Activated CD8-positive, alpha-beta T cell treated with anti-CD3 and anti-CD28 coated beads for 36 hours (primary cell): ENCODE measurements around the gene BCL7A. TPM values are rescaled to one million over a fixed set of nuclear protein-coding genes. Genes with fewer than 3 reads are reported as not detected.
A peak's percentile ranks its signal among the peaks of the same experiment; 100 is the strongest.

Experiments
- ATAC-seq: fragments of 200-7000 bp; cut with Tn5 transposase; one replicate; pipeline ENCODE4 v1.10.0; 2021; ENCODE audit warnings: mild to moderate bottlenecking, moderate library complexity
- CTCF ChIA-PET: fragments of 350-600 bp; sonication (Branson Sonifier 250); formaldehyde crosslinking; loops from one replicate; lab custom pipeline; 2021; ENCODE audit warnings: antibody characterized with exemption; lab: Charles Lee
- POLR2A ChIA-PET: fragments of 350-600 bp; sonication (Branson Sonifier 250); formaldehyde crosslinking; loops from one replicate; lab custom pipeline; 2021; ENCODE audit warnings: antibody characterized with exemption; lab: Charles Lee
- DNase-seq: peaks from one replicate; pipeline ENCODE4 v3.0.0-alpha.2; 2020
- H3K27ac Mint-ChIP-seq: one replicate; pipeline ENCODE4 v1.8.0; 2021; ENCODE audit warnings: mild to moderate bottlenecking, mixed read lengths
- H3K27me3 Mint-ChIP-seq: one replicate; pipeline ENCODE4 v1.8.0; 2021; ENCODE audit warnings: mixed read lengths
- H3K36me3 Mint-ChIP-seq: one replicate; pipeline ENCODE4 v1.8.0; 2021; ENCODE audit warnings: low read depth, mixed read lengths
- H3K4me1 Mint-ChIP-seq: one replicate; pipeline ENCODE4 v1.8.0; 2021; ENCODE audit warnings: low read depth, mixed read lengths
- H3K4me3 Mint-ChIP-seq: one replicate; pipeline ENCODE4 v1.8.0; 2021; ENCODE audit warnings: mild to moderate bottlenecking, moderate library complexity, mixed read lengths
- H3K9me3 Mint-ChIP-seq: one replicate; pipeline ENCODE4 v1.8.0; 2021; ENCODE audit warnings: mixed read lengths
- intact Hi-C: fragments of 100-400 bp; cut with micrococcal nuclease; formaldehyde crosslinking; loops from one replicate; pipeline ENCODE4 v1.10.0; 2022
- total RNA-seq, 2 experiments: library from RNA; stranded (reverse); gene quantifications; one replicate each; pipeline ENCODE4 v1.2.3, GENCODE V29; 2021
- TF ChIP-seq, protein P1 (sequence below): fragments of 200-600 bp; IDR thresholded peaks from one replicate; pipeline ENCODE4 v1.8.0; 2022; ENCODE audit warnings: antibody characterized with exemption, mild to moderate bottlenecking

BCL7A gene
- total RNA-seq, 2 experiments from 2014 or later: 6.7 to 7.3 TPM

DNA sequence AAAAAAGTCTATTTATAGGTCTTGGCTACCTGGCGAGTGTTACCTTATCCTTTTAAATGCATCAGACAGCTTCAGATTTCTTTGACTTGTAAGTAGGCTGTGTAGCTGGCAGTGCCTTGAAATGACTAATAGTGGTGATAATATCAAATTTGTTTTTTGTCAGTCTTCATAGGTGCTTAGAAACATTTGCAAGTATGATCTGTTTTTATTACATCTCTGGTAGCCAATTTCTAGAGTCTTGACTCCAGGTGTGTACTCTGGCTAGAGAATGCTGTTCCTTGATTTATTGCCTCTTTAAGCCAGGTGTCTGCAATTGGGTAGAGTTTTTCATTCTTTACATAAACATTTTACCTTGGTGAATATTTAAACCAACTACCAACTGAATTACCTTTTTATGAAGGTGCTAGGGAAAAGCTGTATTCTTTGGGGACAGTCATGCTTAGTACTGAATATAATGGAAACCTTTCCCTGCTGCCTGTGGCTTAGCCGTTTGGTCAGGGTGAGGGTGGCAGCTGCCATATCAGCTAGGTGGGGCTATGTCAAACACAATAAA, 89.5 kb downstream of the BCL7A start:
- peak; percentile 10 for ATAC-seq
- POLR2A ChIA-PET: interaction anchor here (1.0 to 1.2 kb wide), 2 partner anchors 23 to 46 kb away, joined by 3 to 5 read pairs; no protein-coding TSS in a partner anchor
- CTCF ChIA-PET: interaction anchor here (0.6 to 2.4 kb wide), 5 partner anchors 12 to 132 kb away, joined by 3 to 12 read pairs (median 3); no protein-coding TSS in a partner anchor

More for the DNA sequence above, 89.5 kb downstream of the BCL7A start:
- Mint-ChIP-seq H3K27me3 (no peaks in the 10 kb centered on the region), H3K4me1 (peaks cover 53% of the 10 kb centered on the region), H3K4me3 (no peak overlapping the region), H3K36me3 (peaks cover 12% of the 10 kb centered on the region), H3K27ac (peak overlapping the region; percentile 15), H3K9me3 (no peaks in the 10 kb centered on the region)
- DNase-seq: no peak
- TF ChIP-seq, protein P1, sequence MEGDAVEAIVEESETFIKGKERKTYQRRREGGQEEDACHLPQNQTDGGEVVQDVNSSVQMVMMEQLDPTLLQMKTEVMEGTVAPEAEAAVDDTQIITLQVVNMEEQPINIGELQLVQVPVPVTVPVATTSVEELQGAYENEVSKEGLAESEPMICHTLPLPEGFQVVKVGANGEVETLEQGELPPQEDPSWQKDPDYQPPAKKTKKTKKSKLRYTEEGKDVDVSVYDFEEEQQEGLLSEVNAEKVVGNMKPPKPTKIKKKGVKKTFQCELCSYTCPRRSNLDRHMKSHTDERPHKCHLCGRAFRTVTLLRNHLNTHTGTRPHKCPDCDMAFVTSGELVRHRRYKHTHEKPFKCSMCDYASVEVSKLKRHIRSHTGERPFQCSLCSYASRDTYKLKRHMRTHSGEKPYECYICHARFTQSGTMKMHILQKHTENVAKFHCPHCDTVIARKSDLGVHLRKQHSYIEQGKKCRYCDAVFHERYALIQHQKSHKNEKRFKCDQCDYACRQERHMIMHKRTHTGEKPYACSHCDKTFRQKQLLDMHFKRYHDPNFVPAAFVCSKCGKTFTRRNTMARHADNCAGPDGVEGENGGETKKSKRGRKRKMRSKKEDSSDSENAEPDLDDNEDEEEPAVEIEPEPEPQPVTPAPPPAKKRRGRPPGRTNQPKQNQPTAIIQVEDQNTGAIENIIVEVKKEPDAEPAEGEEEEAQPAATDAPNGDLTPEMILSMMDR: no peak
- intact Hi-C loops: no loop called here

Other genes with a start within 250 kb of the BCL7A start
- 100 to 1,000 TPM; 108 to 116 TPM for gene RHOF, start 228.2 kb upstream of the BCL7A start, total RNA-seq
- gene SETD1B, start 217.9 kb upstream of the BCL7A start, total RNA-seq: 10 to 100 TPM; 13.3 TPM
- gene HPD, start 163.0 kb upstream of the BCL7A start, total RNA-seq: not detected
- 10 to 100 TPM; 48.6 to 50.7 TPM for gene PSMD9, start 133.1 kb upstream of the BCL7A start, total RNA-seq
- 1 to 10 TPM; 2.0 to 2.9 TPM for gene CFAP251, start 103.3 kb upstream of the BCL7A start, total RNA-seq
- 10 to 100 TPM; 26.0 to 28.7 TPM for gene MLXIP, start 56.9 kb downstream of the BCL7A start, total RNA-seq
- gene IL31, start 152.3 kb downstream of the BCL7A start, total RNA-seq: not detected
- not detected for gene LRRC43, start 161.2 kb downstream of the BCL7A start, total RNA-seq
- gene B3GNT4, start 181.8 kb downstream of the BCL7A start, total RNA-seq: 1 to 10 TPM; 3.6 to 5.1 TPM
- gene DIABLO, start 204.2 kb downstream of the BCL7A start, total RNA-seq: 10 to 100 TPM; 50.5 to 55.2 TPM
- 10 to 100 TPM; 19.7 to 21.4 TPM for gene VPS33A, start 244.6 kb downstream of the BCL7A start, total RNA-seq